Duodenal mucosa (tissue), 2 donors: ENCODE results near the gene P2RY2.
A peak's percentile ranks its signal among the peaks of the same experiment; 100 is the strongest.
"Not testable (repeated sequence)": the region's sequence is repeated elsewhere in the genome, so short reads cannot be mapped to it uniquely, and the experiment has no call there.

ENCODE experiments used
- H3K27ac ChIP-seq: one replicate; pipeline ENCODE4 v1.7.0; 2013; ENCODE audit warnings: low read depth, low read length
- H3K27me3 ChIP-seq, 2 donors: one replicate each; pipeline ENCODE4 v1.7.0; 2013; ENCODE audit warnings: low read length in 2 of 2, control low read depth in 1 of 2; ENCODE audit not compliant: insufficient read depth in 2 of 2, control insufficient read depth in 1 of 2
- H3K36me3 ChIP-seq, 2 donors: one replicate each; pipeline ENCODE4 v1.7.0; 2013; ENCODE audit warnings: low read length in 2 of 2, control low read depth in 1 of 2; ENCODE audit not compliant: insufficient read depth in 2 of 2, control insufficient read depth in 1 of 2
- H3K4me1 ChIP-seq, 2 donors: one replicate each; pipeline ENCODE4 v1.7.0; 2013; ENCODE audit warnings: low read length in 2 of 2, control low read depth in 1 of 2; ENCODE audit not compliant: insufficient read depth in 2 of 2, control insufficient read depth in 1 of 2
- H3K4me3 ChIP-seq, 2 donors: one replicate each; pipeline ENCODE4 v1.7.0; 2013; ENCODE audit warnings: low read length in 2 of 2, low read depth in 1 of 2
- H3K9ac ChIP-seq, 2 donors: one replicate each; pipeline ENCODE4 v1.7.0; 2013; ENCODE audit warnings: low read length in 2 of 2, low read depth in 1 of 2
- H3K9me3 ChIP-seq, 2 donors: one replicate each; pipeline ENCODE4 v1.7.0; 2013; ENCODE audit warnings: low read length in 2 of 2, control low read depth in 1 of 2; ENCODE audit not compliant: control insufficient read depth in 1 of 2

Gene P2RY2

DNA sequence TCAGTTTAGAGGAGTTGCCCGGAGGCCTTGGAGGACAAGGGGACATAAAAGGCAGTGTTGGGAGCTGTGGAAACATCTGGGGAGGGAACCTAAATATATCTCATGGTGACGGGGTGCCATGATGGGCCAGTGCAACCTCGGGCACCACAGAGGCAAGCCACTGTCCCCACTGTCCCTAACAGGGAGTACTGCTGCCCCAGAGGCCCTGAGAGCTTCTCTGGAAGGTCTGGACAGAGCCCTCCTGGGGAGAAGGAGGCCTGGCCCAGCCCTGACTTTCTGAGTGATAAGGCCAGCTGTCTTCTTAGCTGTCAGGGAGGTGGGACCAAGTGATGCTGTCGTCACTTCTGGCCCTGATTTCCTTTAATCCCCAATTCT lies 48.6 kb downstream of the P2RY2 start:
- H3K9me3 ChIP-seq = no peaks in the 10 kb centered on the region
- no peak overlapping the region for H3K9ac ChIP-seq
- no peaks in the 10 kb centered on the region for H3K36me3 ChIP-seq
- H3K27ac ChIP-seq = no peak overlapping the region
- H3K4me3 ChIP-seq = no peak overlapping the region
- peaks cover 25 to 30% of the 10 kb centered on the region in 2 donors for H3K4me1 ChIP-seq
- peaks cover 10 to 15% of the 10 kb centered on the region in 2 donors for H3K27me3 ChIP-seq

DNA sequence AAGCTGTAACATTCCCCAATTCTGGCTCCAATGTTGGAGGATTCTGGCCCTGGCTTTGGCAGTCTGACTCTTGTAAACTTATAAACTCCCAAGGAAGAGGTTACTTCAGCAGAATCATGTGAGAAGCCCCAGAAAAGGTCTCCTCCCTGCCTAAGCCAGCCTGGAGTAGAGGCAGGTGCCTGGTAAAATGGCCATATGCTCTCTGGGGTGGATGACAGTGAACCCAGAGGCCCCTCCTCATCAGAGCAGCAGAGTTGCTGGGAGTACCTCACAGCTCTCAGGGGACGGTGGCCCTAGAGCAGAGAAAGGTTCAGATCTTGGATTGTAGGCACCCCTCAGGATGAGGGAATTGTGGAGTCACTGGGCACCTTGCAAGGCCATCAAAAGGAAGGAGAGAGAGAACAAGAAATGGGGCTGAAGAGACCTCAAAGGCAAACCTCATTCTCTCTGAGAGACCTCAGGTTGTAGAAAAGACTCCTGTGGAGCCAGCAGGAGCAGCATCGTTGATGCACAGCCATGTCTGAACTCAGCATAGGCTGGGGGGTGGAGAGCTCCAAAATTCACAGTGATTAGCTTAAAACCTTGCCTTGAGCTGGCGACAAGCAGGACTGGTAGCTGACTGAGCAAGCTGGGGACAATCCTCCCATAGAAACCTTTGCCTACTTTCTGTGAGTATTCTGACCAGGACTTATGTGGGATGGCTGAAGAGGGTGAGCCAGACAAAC lies 49.2 kb downstream of the P2RY2 start:
- H3K9me3 ChIP-seq = no peaks in the 10 kb centered on the region
- no peak overlapping the region for H3K27ac ChIP-seq
- H3K4me3 ChIP-seq = no peak overlapping the region
- H3K36me3 ChIP-seq = no peaks in the 10 kb centered on the region
- H3K9ac ChIP-seq = no peak overlapping the region
- H3K4me1 ChIP-seq = peaks cover 25 to 37% of the 10 kb centered on the region in 2 donors
- peaks cover 10 to 15% of the 10 kb centered on the region in 2 donors for H3K27me3 ChIP-seq

DNA sequence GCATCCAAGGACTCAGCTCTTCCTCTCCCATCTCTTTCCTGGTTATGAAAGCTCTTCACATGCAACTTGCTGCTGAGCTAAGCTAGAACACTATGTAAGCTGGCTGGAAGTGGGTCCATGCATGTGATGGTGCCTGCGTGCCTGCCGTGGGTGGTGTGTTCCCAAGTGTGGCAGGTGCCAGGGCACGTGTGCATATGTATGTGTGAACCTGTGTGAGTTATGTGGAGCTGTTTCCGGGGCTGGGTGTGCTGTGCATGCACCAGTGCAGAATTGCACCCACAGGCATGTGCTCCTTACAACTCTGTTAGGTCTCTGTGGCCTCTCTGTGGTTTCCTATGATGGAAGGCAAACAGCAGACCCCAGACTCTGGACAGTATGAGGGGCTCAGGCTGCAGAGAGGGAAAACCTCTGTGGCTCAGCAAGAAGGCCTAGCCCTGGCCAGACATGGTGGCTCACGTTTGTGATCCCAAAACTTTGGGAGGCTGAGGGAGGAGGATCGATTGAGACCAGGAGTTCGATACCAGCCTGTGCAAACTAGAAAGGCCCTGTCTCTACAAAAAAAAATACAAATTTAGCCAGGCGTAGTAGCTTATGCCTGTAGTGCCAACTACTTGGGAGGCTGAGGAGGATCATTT lies 49.9 kb downstream of the P2RY2 start:
- peaks cover 10 to 13% of the 10 kb centered on the region in 2 donors for H3K27me3 ChIP-seq
- H3K4me3 ChIP-seq = no peak overlapping the region
- H3K4me1 ChIP-seq = peaks cover 25 to 42% of the 10 kb centered on the region in 2 donors
- no peaks in the 10 kb centered on the region for H3K9me3 ChIP-seq
- no peaks in the 10 kb centered on the region for H3K36me3 ChIP-seq
- H3K9ac ChIP-seq = no peak overlapping the region
- H3K27ac ChIP-seq = no peak overlapping the region

DNA sequence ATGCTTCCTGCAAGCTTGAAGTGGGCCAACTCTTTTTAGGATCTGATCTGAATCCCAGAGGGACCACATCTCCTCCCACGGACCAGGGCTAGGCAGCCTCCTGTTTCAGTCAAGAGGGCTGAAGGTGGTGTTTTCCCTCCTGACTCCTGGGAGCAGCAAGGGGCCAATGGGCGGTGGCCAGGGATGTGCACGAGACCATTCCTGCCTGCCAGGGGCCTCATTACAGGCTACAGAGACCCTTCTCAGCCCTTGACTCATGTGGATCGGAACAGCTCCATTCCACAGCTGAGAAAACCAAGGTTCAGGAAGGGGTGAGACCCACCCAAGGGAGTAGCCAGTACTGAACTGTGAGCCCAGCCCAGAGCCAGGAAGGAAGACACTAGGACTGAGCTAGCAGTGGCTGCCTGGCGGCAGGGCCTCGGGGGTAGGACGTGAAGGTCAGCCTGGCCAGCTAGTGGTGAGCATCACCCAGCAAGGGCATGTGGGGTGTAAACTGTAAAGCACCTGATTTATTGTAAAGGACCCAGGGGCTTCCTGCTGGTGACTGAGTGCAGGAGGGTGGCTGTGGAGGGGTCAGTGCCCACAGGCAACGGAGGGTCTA lies 50.7 kb downstream of the P2RY2 start:
- H3K27me3 ChIP-seq = peaks cover 5 to 10% of the 10 kb centered on the region in 2 donors
- H3K9me3 ChIP-seq = no peaks in the 10 kb centered on the region
- no peak overlapping the region for H3K9ac ChIP-seq
- H3K4me3 ChIP-seq = no peak overlapping the region
- H3K4me1 ChIP-seq = peaks cover 25 to 48% of the 10 kb centered on the region in 2 donors
- no peak overlapping the region for H3K27ac ChIP-seq
- no peaks in the 10 kb centered on the region for H3K36me3 ChIP-seq

DNA sequence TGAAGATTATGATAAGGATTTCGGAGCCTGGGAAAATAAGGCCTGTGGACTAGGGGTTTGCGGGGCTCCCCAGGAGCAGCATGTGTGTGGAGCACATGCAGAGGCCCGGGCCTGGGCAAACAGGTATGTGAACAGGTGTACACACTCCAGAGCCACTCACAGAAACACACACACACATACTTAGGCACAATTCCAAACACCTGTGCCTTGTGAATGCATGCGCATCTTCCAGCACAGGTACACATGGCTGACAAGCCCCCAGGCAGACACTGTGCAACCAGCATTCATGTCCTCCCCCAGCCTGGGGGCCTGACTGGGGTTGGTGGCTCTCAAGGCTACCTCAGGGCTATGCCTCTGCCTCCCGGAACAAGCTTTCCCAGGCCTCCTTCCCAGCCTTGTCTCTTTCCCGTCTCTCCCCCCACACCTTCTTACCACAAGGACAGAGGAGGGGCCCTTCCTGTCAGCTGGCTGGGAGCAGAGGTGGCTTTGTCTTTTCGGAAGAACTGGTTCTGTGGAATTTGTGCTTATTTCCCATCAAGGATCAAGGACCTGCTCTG lies 51.5 kb downstream of the P2RY2 start:
- Histone ChIP-seq H3K4me3 (no peak overlapping the region), H3K36me3 (no peaks in the 10 kb centered on the region), H3K27ac (no peak overlapping the region), H3K27me3 (peaks cover 5 to 10% of the 10 kb centered on the region in 2 donors), H3K9me3 (no peaks in the 10 kb centered on the region), H3K9ac (no peak overlapping the region), H3K4me1 (peaks cover 25 to 48% of the 10 kb centered on the region in 2 donors)

DNA sequence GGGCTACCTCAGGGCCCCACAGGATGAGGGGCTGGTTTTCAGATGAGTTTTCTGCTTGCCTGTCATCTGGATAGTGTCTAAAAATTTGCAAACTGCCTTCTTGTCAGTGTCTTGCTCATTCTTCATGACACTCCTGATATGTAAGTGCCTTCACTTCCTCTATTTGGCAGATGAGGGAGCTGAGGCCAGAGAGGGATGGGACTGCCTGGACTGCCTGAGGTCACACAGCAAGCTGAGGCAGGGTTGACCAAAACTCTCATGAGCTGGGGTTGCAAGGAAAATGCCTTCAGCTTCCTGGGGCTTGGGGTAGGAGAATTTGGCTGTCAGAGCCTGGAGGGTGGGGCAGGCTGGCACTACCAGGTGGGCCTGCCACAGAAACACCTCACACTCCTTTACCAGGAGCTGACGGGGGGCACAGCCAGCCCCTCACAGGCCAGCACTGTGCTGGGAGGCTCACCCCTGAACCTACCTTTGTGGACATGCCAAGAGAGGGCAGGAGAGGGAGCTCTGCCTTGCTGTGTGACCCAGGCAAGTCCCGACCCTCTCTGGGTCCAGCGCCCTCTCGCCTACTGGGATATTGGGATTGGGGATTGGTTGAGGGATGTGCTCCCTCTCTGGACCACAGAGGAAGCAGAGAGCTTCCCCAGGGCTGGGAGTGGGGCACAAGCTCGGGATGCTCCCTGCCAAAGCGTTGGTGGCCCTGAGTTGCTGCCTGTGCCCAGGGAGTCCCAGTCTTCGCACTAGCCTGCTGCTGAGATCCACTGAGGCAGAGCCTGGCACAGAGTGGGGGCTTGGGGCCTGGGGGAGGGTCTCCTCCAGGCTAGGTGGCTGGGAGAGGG lies 52.2 kb downstream of the P2RY2 start:
- Histone ChIP-seq H3K4me3 (no peak overlapping the region), H3K27ac (no peak overlapping the region), H3K4me1 (peaks cover 20 to 48% of the 10 kb centered on the region in 2 donors), H3K36me3 (no peaks in the 10 kb centered on the region), H3K27me3 (peaks cover 0 to 4% of the 10 kb centered on the region in 2 donors), H3K9me3 (no peaks in the 10 kb centered on the region), H3K9ac (no peak overlapping the region)

DNA sequence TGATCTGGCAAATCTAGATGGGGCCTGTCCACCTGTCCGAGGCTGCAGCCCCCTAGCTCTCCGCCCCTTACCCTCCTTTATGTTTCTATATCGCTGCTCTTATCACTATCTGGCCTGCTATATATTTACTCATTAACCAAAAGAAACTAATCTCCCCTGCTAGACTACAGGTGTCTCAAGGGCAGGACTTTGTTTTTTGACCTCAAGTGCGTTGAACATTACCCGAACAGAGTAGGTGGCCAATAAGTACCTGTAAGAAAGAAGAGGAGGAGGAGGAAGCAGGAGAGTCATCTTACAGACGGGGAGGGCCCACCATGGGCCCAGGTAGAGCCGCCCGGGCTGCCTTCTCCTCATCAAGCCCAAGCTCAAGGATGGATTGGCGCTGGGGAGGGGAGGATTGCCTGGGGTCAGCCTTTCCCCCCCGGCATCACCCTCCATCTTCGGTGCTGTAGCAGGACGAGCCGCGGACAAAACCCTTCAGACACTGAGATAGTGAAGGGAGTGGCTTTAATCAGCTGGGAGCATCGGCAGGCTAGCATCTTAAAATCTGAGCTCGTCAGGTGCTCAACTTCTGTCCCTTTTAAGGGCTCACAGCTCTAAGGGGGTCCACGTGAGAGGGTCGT lies 52.9 kb downstream of the P2RY2 start:
- H3K27ac ChIP-seq = no peak overlapping the region
- no peaks in the 10 kb centered on the region for H3K9me3 ChIP-seq
- H3K9ac ChIP-seq = no peak overlapping the region
- H3K4me1 ChIP-seq = peaks cover 20 to 48% of the 10 kb centered on the region in 2 donors
- peaks cover 0 to 2% of the 10 kb centered on the region in 2 donors for H3K27me3 ChIP-seq
- H3K36me3 ChIP-seq = no peaks in the 10 kb centered on the region
- H3K4me3 ChIP-seq = no peak overlapping the region

DNA sequence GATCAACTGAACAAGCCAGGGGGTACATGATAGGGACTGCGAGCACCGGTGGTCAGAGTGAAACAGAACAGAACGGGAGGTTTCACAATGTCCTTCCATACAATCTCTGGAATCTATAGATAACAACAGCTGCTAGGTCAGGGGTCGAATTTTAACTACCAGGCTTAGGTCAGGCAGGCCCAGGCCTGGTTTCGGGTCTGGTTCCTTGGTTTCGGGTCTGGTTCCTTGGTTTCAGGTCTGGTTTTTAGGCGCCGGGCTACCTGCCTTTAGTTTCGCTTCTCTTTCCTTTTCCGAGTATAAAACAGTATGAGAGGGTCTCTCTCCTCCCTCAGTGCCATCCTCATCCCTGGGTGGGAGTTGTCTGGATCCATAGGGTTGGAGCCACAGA lies 53.4 kb downstream of the P2RY2 start:
- not testable (repeated sequence) for H3K9me3 ChIP-seq, H3K27ac ChIP-seq, H3K27me3 ChIP-seq, H3K9ac ChIP-seq, H3K4me3 ChIP-seq, H3K36me3 ChIP-seq
- peaks cover 20 to 48% of the 10 kb centered on the region in 2 donors for H3K4me1 ChIP-seq

DNA sequence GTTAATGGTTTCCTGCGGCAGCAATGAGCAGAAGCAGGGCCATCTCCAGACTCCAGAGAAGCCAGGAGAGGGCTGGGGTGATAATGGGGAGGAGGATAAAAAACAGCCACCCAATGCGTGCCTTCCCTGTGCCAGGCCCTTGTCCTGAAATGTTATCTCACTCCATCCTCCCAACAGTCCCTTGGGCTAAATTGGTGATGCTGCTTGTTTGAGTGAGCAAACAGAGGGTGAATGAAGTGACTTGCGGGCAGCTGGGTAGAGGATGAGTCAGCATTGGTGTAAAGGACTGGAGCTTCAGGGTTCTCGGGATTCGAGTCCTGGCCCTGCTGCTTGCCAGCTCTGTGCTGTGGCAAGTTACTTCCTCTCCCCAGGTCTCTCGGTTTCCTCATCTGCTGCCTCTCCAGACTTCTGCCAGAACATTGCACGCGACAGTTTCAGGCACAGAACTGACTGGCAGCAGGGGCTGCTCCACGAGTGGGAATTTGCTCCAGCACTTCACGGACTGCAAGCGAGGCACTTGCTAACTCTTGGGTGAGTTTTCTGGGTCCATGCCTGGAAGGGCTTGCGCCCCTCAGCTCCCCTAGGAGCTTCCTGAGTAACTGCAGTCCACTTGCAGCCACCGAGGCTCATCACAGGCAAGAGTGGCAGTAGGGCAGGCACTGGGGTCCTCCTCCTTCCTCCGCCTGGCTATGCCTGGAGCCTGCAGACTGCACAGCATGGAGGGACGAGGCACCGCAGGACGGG lies 54.0 kb downstream of the P2RY2 start, which contains the start of gene P2RY6:
Gene P2RY6, plus strand, starts transcription at position 403 of the 744 bp plus-strand sequence. CDS start 24,181 bp downstream, outside the sequence.
- Histone ChIP-seq H3K9me3 (no peaks in the 10 kb centered on the region), H3K4me3 (peak within 1 kb of the TSS; percentile 7 to 26), H3K27ac (no peak within 1 kb of the TSS), H3K4me1 (peaks cover 20 to 48% of the 10 kb centered on the region in 2 donors), H3K27me3 (no peaks in the 10 kb centered on the region), H3K9ac (peak within 1 kb of the TSS in 1 of 2 donors; percentile 14), H3K36me3 (no peaks in the 10 kb centered on the region)
